HG02623 (cell line): Measurements from ENCODE around the gene EHD4.

Experiments
- ATAC-seq: cut with Tn5 transposase; IDR thresholded peaks from one replicate; pipeline ENCODE4 v1.9.1; 2021; ENCODE audit warnings: moderate library complexity; ENCODE audit not compliant: unreplicated experiment

EHD4 gene

GRCh38 chr15:41847981-41848380 is 124.4 kb downstream of the EHD4 start:
- ATAC-seq, result no peak

- ATAC-seq, result no peak
Measured at GRCh38 chr15:41847206-41847605, 125.2 kb downstream of the EHD4 start.
